ENCODE measurements around the gene LTBP2. TPM values are rescaled to one million over a fixed set of nuclear protein-coding genes. Genes with fewer than 3 reads are reported as not detected.
A peak's percentile ranks its signal among the peaks of the same experiment; 100 is the strongest.

The LTBP2 gene
- total RNA-seq, 3 donors from 2014 or later (not counting 1 experiment from before 2014, with no cell fraction given), result 2.1 to 3.7 (median 3.0) TPM

- intact Hi-C loops (cut with micrococcal nuclease), result no loop called here
- TF ChIP-seq CTCF (IDR thresholded peaks at IDR 0.05), result no peak
- no peak for DNase-seq
- H3K27ac Mint-ChIP-seq, result no peak overlapping the region
- H3K27ac ChIP-seq (ENCODE audit: low read length), result no peak overlapping the region
- no peaks in the 10 kb centered on the region for H3K36me3 ChIP-seq (ENCODE audit: control insufficient read depth, insufficient read depth, low read length)
- H3K4me3 ChIP-seq (ENCODE audit: low read length), result no peak overlapping the region
- no peaks in the 10 kb centered on the region for H3K36me3 Mint-ChIP-seq
- ATAC-seq, result no peak
- H3K4me3 Mint-ChIP-seq, result no peak overlapping the region
- WGBS (ENCODE audit: insufficient coverage), result 92% methylated on average over 16 of the region's 16 CpGs
- H3K27me3 Mint-ChIP-seq (ENCODE audit: low read depth in 2 of 2), result no peaks in the 10 kb centered on the region
- no peaks in the 10 kb centered on the region for H3K27me3 ChIP-seq (ENCODE audit: control insufficient read depth, insufficient read depth, low read length)
- no peaks in the 10 kb centered on the region for H3K4me1 Mint-ChIP-seq
- H3K9me3 Mint-ChIP-seq, result no peaks in the 10 kb centered on the region
- no peaks in the 10 kb centered on the region for H3K9me3 ChIP-seq (ENCODE audit: control insufficient read depth, insufficient read depth, low read length)
- no peaks in the 10 kb centered on the region for H3K4me1 ChIP-seq (ENCODE audit: control insufficient read depth, insufficient read depth, low read length)
Measured at GRCh38 chr14:74501135-74501614, 110.9 kb downstream of the LTBP2 start.

- TF ChIP-seq CTCF (IDR thresholded peaks at IDR 0.05), result no peak
- Mint-ChIP-seq H3K27ac (no peak overlapping the region), H3K36me3 (no peaks in the 10 kb centered on the region), H3K4me1 (peaks cover under 1 to 1% of the 10 kb centered on the region in 2 donors), H3K9me3 (no peaks in the 10 kb centered on the region), H3K27me3 (ENCODE audit: low read depth in 2 of 2) (no peaks in the 10 kb centered on the region), H3K4me3 (no peak overlapping the region)
- intact Hi-C loops (cut with micrococcal nuclease), result no loop called here
- WGBS (ENCODE audit: insufficient coverage), result 91% methylated on average over 10 of the region's 10 CpGs
- H3K9me3 ChIP-seq (ENCODE audit: control insufficient read depth, insufficient read depth, low read length), result no peaks in the 10 kb centered on the region
- H3K27me3 ChIP-seq (ENCODE audit: control insufficient read depth, insufficient read depth, low read length), result no peaks in the 10 kb centered on the region
- no peaks in the 10 kb centered on the region for H3K4me1 ChIP-seq (ENCODE audit: control insufficient read depth, insufficient read depth, low read length)
- no peak for ATAC-seq
- no peaks in the 10 kb centered on the region for H3K36me3 ChIP-seq (ENCODE audit: control insufficient read depth, insufficient read depth, low read length)
- DNase-seq, result no peak
- H3K27ac ChIP-seq (ENCODE audit: low read length), result no peak overlapping the region
- H3K4me3 ChIP-seq (ENCODE audit: low read length), result no peak overlapping the region
Measured at GRCh38 chr14:74500417-74501134, 111.5 kb downstream of the LTBP2 start.

DNA sequence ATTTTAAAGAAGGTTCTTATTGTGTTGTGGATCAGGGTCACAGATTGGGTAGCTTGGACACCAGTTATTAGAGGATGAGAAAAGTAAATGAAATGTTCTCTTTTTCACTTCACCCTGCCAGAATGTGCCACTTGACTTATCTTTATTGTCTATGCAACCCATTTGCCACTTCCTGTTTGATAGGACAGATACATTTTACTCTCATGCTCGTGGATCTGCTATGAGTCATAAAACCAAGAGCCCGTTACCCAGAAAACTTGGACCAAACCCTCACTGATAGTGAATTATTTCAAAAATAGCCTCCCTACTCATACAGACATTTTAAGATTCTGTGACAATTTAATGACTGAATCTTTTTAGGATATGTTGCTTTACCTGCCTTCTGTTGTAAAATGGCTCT is 116.7 kb downstream of the LTBP2 start:
- no peaks in the 10 kb centered on the region for H3K9me3 ChIP-seq (ENCODE audit: control insufficient read depth, insufficient read depth, low read length)
- no peak overlapping the region for H3K4me3 ChIP-seq (ENCODE audit: low read length)
- H3K27ac ChIP-seq (ENCODE audit: low read length), result no peak overlapping the region
- no peak for TF ChIP-seq CTCF (IDR thresholded peaks at IDR 0.05)
- Mint-ChIP-seq H3K4me1 (peaks cover 16 to 17% of the 10 kb centered on the region in 2 donors), H3K27me3 (ENCODE audit: low read depth in 2 of 2) (no peaks in the 10 kb centered on the region), H3K9me3 (no peaks in the 10 kb centered on the region), H3K27ac (no peak overlapping the region), H3K36me3 (no peaks in the 10 kb centered on the region), H3K4me3 (no peak overlapping the region)
- peak in 1 of 2 donors; percentile 49 for DNase-seq
- no peaks in the 10 kb centered on the region for H3K27me3 ChIP-seq (ENCODE audit: control insufficient read depth, insufficient read depth, low read length)
- no peak for ATAC-seq
- H3K4me1 ChIP-seq (ENCODE audit: control insufficient read depth, insufficient read depth, low read length), result peaks cover 18% of the 10 kb centered on the region
- intact Hi-C loops (cut with micrococcal nuclease), result loop anchor here (10.0 kb wide), 1 partner anchor 269 kb away; the partner anchor contains the start of gene YLPM1
- no peaks in the 10 kb centered on the region for H3K36me3 ChIP-seq (ENCODE audit: control insufficient read depth, insufficient read depth, low read length)
- WGBS (ENCODE audit: insufficient coverage), result 86% methylated on average over 2 of the region's 2 CpGs
